DND-41 (cell line): ENCODE results near the gene WNT11.

ENCODE experiments used
- CTCF ChIP-seq: IDR thresholded peaks from 2 replicates; pipeline ENCODE4 v1.5.1; 2012; ENCODE audit warnings: borderline replicate concordance, low read length, moderate library complexity, mild to moderate bottlenecking; ENCODE audit not compliant: poor library complexity, severe bottlenecking; ENCODE audit errors: extremely low read depth
- EZH2 ChIP-seq: IDR thresholded peaks from 3 replicates; pipeline ENCODE4 v1.6.1; 2012; ENCODE audit warnings: borderline replicate concordance, low read depth, mild to moderate bottlenecking, moderate library complexity, low read length, inconsistent platforms; ENCODE audit not compliant: severe bottlenecking

GRCh38 chr11:76201056-76201455 lies 5.2 kb downstream of the WNT11 start:
- TF ChIP-seq EZH2 (no peak), CTCF (no peak)
